HepG2 (cell line): ENCODE measurements around the gene CHD2. TPM values are rescaled to one million over a fixed set of nuclear protein-coding genes. Genes with fewer than 3 reads are reported as not detected.

Experiments used
- ADNP ChIP-seq: sonication (generic); formaldehyde crosslinking; IDR thresholded peaks from 2 replicates; pipeline ENCODE4 v1.4.0; 2020; ENCODE audit warnings: missing genetic modification reagents
- CEBPG ChIP-seq: IDR thresholded peaks from 2 replicates; pipeline ENCODE4 v1.6.1; 2016
- E2F1 ChIP-seq: sonication (generic); formaldehyde crosslinking; IDR thresholded peaks from 2 replicates; pipeline ENCODE4 v1.5.0; 2020; ENCODE audit warnings: missing genetic modification reagents
- JUND ChIP-seq: sonication (generic); formaldehyde crosslinking; IDR thresholded peaks from 2 replicates; pipeline ENCODE4 v1.8.0; 2022; ENCODE audit warnings: mild to moderate bottlenecking, missing genetic modification reagents
- MLLT10 ChIP-seq: sonication (generic); formaldehyde crosslinking; IDR thresholded peaks from 2 replicates; pipeline ENCODE4 v1.4.0; 2020; ENCODE audit warnings: missing genetic modification reagents
- NR2C2 ChIP-seq: sonication (generic); formaldehyde crosslinking; IDR thresholded peaks from 2 replicates; pipeline ENCODE4 v1.4.0; 2020; ENCODE audit warnings: missing genetic modification reagents, mild to moderate bottlenecking, moderate library complexity, borderline replicate concordance
- PITX1 ChIP-seq: sonication (generic); formaldehyde crosslinking; IDR thresholded peaks from 2 replicates; pipeline ENCODE4 v1.5.1; 2020; ENCODE audit warnings: mild to moderate bottlenecking, missing genetic modification reagents
- SETDB1 ChIP-seq: sonication (generic); formaldehyde crosslinking; IDR thresholded peaks from 2 replicates; pipeline ENCODE4 v1.5.1; 2020; ENCODE audit warnings: missing genetic modification reagents, mild to moderate bottlenecking, borderline replicate concordance
- SOX5 ChIP-seq: IDR thresholded peaks from 2 replicates; pipeline ENCODE4 v1.6.1; 2016; ENCODE audit warnings: borderline replicate concordance
- TOE1 ChIP-seq: sonication (generic); formaldehyde crosslinking; IDR thresholded peaks from 2 replicates; pipeline ENCODE4 v1.4.0; 2020; ENCODE audit warnings: mild to moderate bottlenecking, missing genetic modification reagents
- ZBTB3 ChIP-seq: sonication (generic); formaldehyde crosslinking; IDR thresholded peaks from 2 replicates; pipeline ENCODE4 v1.4.0; 2020; ENCODE audit warnings: low read depth, mild to moderate bottlenecking, moderate library complexity, missing genetic modification reagents, borderline replicate concordance
- ZBTB43 ChIP-seq: sonication (generic); formaldehyde crosslinking; conservative IDR thresholded peaks from 2 replicates; pipeline ENCODE4 v1.4.0; 2020; ENCODE audit warnings: missing genetic modification reagents
- ZMAT3 ChIP-seq: sonication (generic); formaldehyde crosslinking; conservative IDR thresholded peaks from 2 replicates; pipeline ENCODE4 v1.7.0; 2021; ENCODE audit warnings: missing genetic modification reagents
- ZNF142 ChIP-seq: sonication (generic); formaldehyde crosslinking; IDR thresholded peaks from 2 replicates; pipeline ENCODE4 v1.4.0; 2020; ENCODE audit warnings: missing genetic modification reagents
- ZNF17 ChIP-seq: sonication (generic); formaldehyde crosslinking; IDR thresholded peaks from 2 replicates; pipeline ENCODE4 v1.5.0; 2020; ENCODE audit warnings: mild to moderate bottlenecking, missing genetic modification reagents
- ZNF281 ChIP-seq: sonication (generic); formaldehyde crosslinking; IDR thresholded peaks from 2 replicates; pipeline ENCODE4 v1.4.0; 2020; ENCODE audit warnings: missing genetic modification reagents, borderline replicate concordance
- ZNF333 ChIP-seq: sonication (generic); formaldehyde crosslinking; IDR thresholded peaks from 2 replicates; pipeline ENCODE4 v1.4.0; 2020; ENCODE audit warnings: mild to moderate bottlenecking, missing genetic modification reagents, borderline replicate concordance
- ZNF768 ChIP-seq: sonication (generic); formaldehyde crosslinking; IDR thresholded peaks from 2 replicates; pipeline ENCODE4 v1.4.0; 2020; ENCODE audit warnings: missing genetic modification reagents
- polyA plus RNA-seq, 8 experiments: library from polyadenylated mRNA; depleted of rRNA in 3 of 8; stranded (reverse) in 7 of 8; unstranded in 1 of 8; fragments of >200 nt; fragmentation: Illumina TruSeq in 4 of 8; extraction: Trizol in 4 of 8; gene quantifications; 2 replicates each; pipeline versions ENCODE4 v1.2.1 to v1.2.3, GENCODE V29; 2011 to 2016; ENCODE audit warnings: low read depth in 4 of 8, missing spikeins in 1 of 8, mixed read lengths in 1 of 8; ENCODE audit not compliant: insufficient read depth in 1 of 8
- total RNA-seq, 5 experiments: library from RNA; depleted of rRNA; stranded (reverse); fragments of >200 nt; fragmentation: Illumina TruSeq; extraction: Trizol; gene quantifications; 2 replicates each; pipeline ENCODE4 v1.2.3, GENCODE V29; 2016; ENCODE audit warnings: low read depth in 1 of 5

The CHD2 gene
- total and polyA plus RNA-seq, 2 of the 13 experiments (the other 11 are each of a cell fraction or from before 2014, with no cell fraction given) = 54.0 to 54.1 TPM

GRCh38 chr15:92881802-92882696 lies 18.1 kb upstream of the CHD2 start (continued):
- TF ChIP-seq ZBTB43 (no peak), SETDB1 (CRISPR knock-in tag) (no peak), ZMAT3 (CRISPR knock-in tag) (peak; percentile 91; the same call in 1 of the 2 replicates), JUND (CRISPR knock-in tag) (0 out of 2 replicates have a peak, but pooled peaks have one; percentile 40), TOE1 (CRISPR knock-in tag) (0 out of 2 replicates have a peak, but pooled peaks have one; percentile 42), NR2C2 (CRISPR knock-in tag) (no peak), SOX5 (CRISPR knock-in tag) (0 out of 2 replicates have a peak, but pooled peaks have one; percentile 7), ADNP (CRISPR knock-in tag) (no peak), ZBTB3 (CRISPR knock-in tag) (no peak), ZNF17 (CRISPR knock-in tag) (no peak), ZNF281 (CRISPR knock-in tag) (no peak), ZNF333 (CRISPR knock-in tag) (no peak), E2F1 (peak; percentile 39; the same call in 1 of the 2 replicates), MLLT10 (CRISPR knock-in tag) (no peak), ZNF142 (CRISPR knock-in tag) (peak; percentile 14; the same call in 1 of the 2 replicates), PITX1 (CRISPR knock-in tag) (no peak), ZNF768 (CRISPR knock-in tag) (no peak), CEBPG (CRISPR knock-in tag) (no peak)
